Psoas muscle (tissue), 8 donors: ENCODE measurements around the gene OR4D2. TPM values are rescaled to one million over a fixed set of nuclear protein-coding genes. Genes with fewer than 3 reads are reported as not detected.
A peak's percentile ranks its signal among the peaks of the same experiment; 100 is the strongest.

Experiments used
- ATAC-seq, 4 donors: fragments of 200-7000 bp; cut with Tn5 transposase; one replicate each; pipeline ENCODE4 v1.9.1; 2020; ENCODE audit warnings: moderate library complexity in 3 of 4, mild to moderate bottlenecking in 2 of 4
- DNase-seq, 2 donors: peaks; one replicate each; pipeline ENCODE4 v3.0.0-alpha.2; 2020
- H3K27ac ChIP-seq: fragments of 200-600 bp; one replicate; pipeline ENCODE4 v1.8.0; 2022
- H3K27me3 ChIP-seq, 3 donors: fragments of 200-600 bp in 1 of 3; one replicate each; pipeline versions ENCODE4 v1.6.1 to v1.8.0; 2013 to 2022; ENCODE audit warnings: low read length in 2 of 3, mild to moderate bottlenecking in 2 of 3, moderate library complexity in 1 of 3; ENCODE audit not compliant: insufficient read depth in 3 of 3
- H3K36me3 ChIP-seq, 2 donors: fragments of 200-600 bp in 1 of 2; one replicate each; pipeline versions ENCODE4 v1.6.1 to v1.8.0; 2013 to 2022; ENCODE audit warnings: low read depth in 1 of 2, mild to moderate bottlenecking in 1 of 2, moderate library complexity in 1 of 2; ENCODE audit not compliant: insufficient read depth in 1 of 2
- H3K4me1 ChIP-seq: fragments of 200-600 bp; one replicate; pipeline ENCODE4 v1.8.0; 2022
- H3K4me3 ChIP-seq: fragments of 200-600 bp; one replicate; pipeline ENCODE4 v1.8.0; 2022; ENCODE audit warnings: mild to moderate bottlenecking
- H3K9me3 ChIP-seq: fragments of 200-600 bp; one replicate; pipeline ENCODE4 v1.8.0; 2022
- CTCF ChIP-seq: fragments of 200-600 bp; IDR thresholded peaks from one replicate; pipeline ENCODE4 v1.8.0; 2022; ENCODE audit warnings: antibody characterized with exemption
- WGBS, 3 donors: extraction: QIAGEN DNeasy Blood & Tissue Kit; methylation state at CpG; one replicate each; pipeline versions ENCODE4 v1.1.6 to v1.1.7; 2013; 5-methylcytosine and 5-hydroxymethylcytosine counted together
- intact Hi-C, 2 donors: fragments of 100-400 bp; cut with DNase I; formaldehyde crosslinking; loops; one replicate each; pipeline versions ENCODE4 v1.11.0 to v1.14.2; 2022
- polyA plus RNA-seq, 3 donors: library from polyadenylated mRNA; stranded (reverse); fragments of 200-250 nt; gene quantifications; one replicate each; pipeline ENCODE4 v1.2.3, GENCODE V29; 2013
- total RNA-seq, 4 donors: library from RNA; stranded (reverse); fragmentation: NEBNext Ultra II Directional in 2 of 4; extraction: Animal tissue kit (Norgen Biotek cat#: 25700) in 2 of 4; gene quantifications; one replicate each; pipeline versions ENCODE4 v1.2.1 to v1.2.4, GENCODE V29; 2021 to 2023
- donor health status: healthy with polysubstance abuse.
- donor health status: DM: no; HTN: no; CAD: no; lungs with moderate emphysema.
- donor health status: Bipolar disorder and iron deficiency.
- donor health status: healthy.
- donor health status: DM: yes; HTN: yes; CAD: no.
- donor health status: DM: no; HTN: no; CAD: no.
- donor health status: DM: no; HTN: no; CAD: no.
- donor health status: DM: yes; HTN: yes; CAD: no.

The OR4D2 gene
- total and polyA plus RNA-seq, 7 donors = not detected

- ATAC-seq = no peak
- Histone ChIP-seq H3K4me1 (no peaks in the 10 kb centered on the region), H3K9me3 (no peaks in the 10 kb centered on the region), H3K27ac (no peak overlapping the region), H3K36me3 (no peaks in the 10 kb centered on the region), H3K27me3 (peaks cover 11 to 50% (median 12%) of the 10 kb centered on the region in 3 donors), H3K4me3 (no peak overlapping the region)
- intact Hi-C loops = no loop called here
- no peak for DNase-seq
- TF ChIP-seq CTCF = no peak
These were observed 13.1 kb upstream of the OR4D2 start for GRCh38 chr17:58153671-58154070.

GRCh38 chr17:58156839-58157803 lies 9.7 kb upstream of the OR4D2 start:
- intact Hi-C loops = no loop called here
- peaks cover 4 to 55% (median 12%) of the 10 kb centered on the region in 3 donors for H3K27me3 ChIP-seq
- H3K4me3 ChIP-seq = peak overlapping the region; percentile 63
- 1 to 2% (median 2%) methylated on average over 63 to 65 of the region's 65 CpGs for WGBS, 3 donors
- peak; percentile 25 to 54 for DNase-seq
- no peaks in the 10 kb centered on the region for H3K36me3 ChIP-seq
- no peaks in the 10 kb centered on the region for H3K9me3 ChIP-seq
- peak; percentile 42 to 72 (median 61) for ATAC-seq
- no peak overlapping the region for H3K27ac ChIP-seq
- TF ChIP-seq CTCF = no peak
- no peaks in the 10 kb centered on the region for H3K4me1 ChIP-seq

GRCh38 chr17:58158181-58158580 lies 8.6 kb upstream of the OR4D2 start:
- no peak overlapping the region for H3K4me3 ChIP-seq
- H3K9me3 ChIP-seq = no peaks in the 10 kb centered on the region
- no peak overlapping the region for H3K27ac ChIP-seq
- no peak for DNase-seq
- no peaks in the 10 kb centered on the region for H3K36me3 ChIP-seq
- no peaks in the 10 kb centered on the region for H3K4me1 ChIP-seq
- TF ChIP-seq CTCF = no peak
- intact Hi-C loops = no loop called here
- WGBS, 3 donors = 69 to 76% (median 74%) methylated on average over 2 of the region's 2 CpGs
- ATAC-seq = no peak
- peaks cover 4 to 51% (median 11%) of the 10 kb centered on the region in 3 donors for H3K27me3 ChIP-seq

- H3K27ac ChIP-seq = no peak overlapping the region
- no peaks in the 10 kb centered on the region for H3K9me3 ChIP-seq
- DNase-seq (no peak), ATAC-seq (no peak)
- no peak for TF ChIP-seq CTCF
- intact Hi-C loops = no loop called here
- H3K4me1 ChIP-seq = no peaks in the 10 kb centered on the region
- 74 to 81% (median 74%) methylated on average over 3 of the region's 3 CpGs for WGBS, 3 donors
- H3K27me3 ChIP-seq = peaks cover 4 to 34% (median 10%) of the 10 kb centered on the region in 3 donors
- no peak overlapping the region for H3K4me3 ChIP-seq
- H3K36me3 ChIP-seq = no peaks in the 10 kb centered on the region
These were observed 5.2 kb upstream of the OR4D2 start for GRCh38 chr17:58161566-58161965.
